Psoas muscle (tissue), 8 donors: ENCODE measurements around the gene CALHM3. TPM values are rescaled to one million over a fixed set of nuclear protein-coding genes. Genes with fewer than 3 reads are reported as not detected.
A peak's percentile ranks its signal among the peaks of the same experiment; 100 is the strongest.

Experiments
- ATAC-seq, 4 donors: fragments of 200-7000 bp; cut with Tn5 transposase; one replicate each; pipeline ENCODE4 v1.9.1; 2020; ENCODE audit warnings: moderate library complexity in 3 of 4, mild to moderate bottlenecking in 2 of 4
- DNase-seq, 2 donors: peaks; one replicate each; pipeline ENCODE4 v3.0.0-alpha.2; 2020
- H3K27ac ChIP-seq: fragments of 200-600 bp; one replicate; pipeline ENCODE4 v1.8.0; 2022
- H3K27me3 ChIP-seq, 3 donors: fragments of 200-600 bp in 1 of 3; one replicate each; pipeline versions ENCODE4 v1.6.1 to v1.8.0; 2013 to 2022; ENCODE audit warnings: low read length in 2 of 3, mild to moderate bottlenecking in 2 of 3, moderate library complexity in 1 of 3; ENCODE audit not compliant: insufficient read depth in 3 of 3
- H3K36me3 ChIP-seq, 2 donors: fragments of 200-600 bp in 1 of 2; one replicate each; pipeline versions ENCODE4 v1.6.1 to v1.8.0; 2013 to 2022; ENCODE audit warnings: low read depth in 1 of 2, mild to moderate bottlenecking in 1 of 2, moderate library complexity in 1 of 2; ENCODE audit not compliant: insufficient read depth in 1 of 2
- H3K4me1 ChIP-seq: fragments of 200-600 bp; one replicate; pipeline ENCODE4 v1.8.0; 2022
- H3K4me3 ChIP-seq: fragments of 200-600 bp; one replicate; pipeline ENCODE4 v1.8.0; 2022; ENCODE audit warnings: mild to moderate bottlenecking
- H3K9me3 ChIP-seq: fragments of 200-600 bp; one replicate; pipeline ENCODE4 v1.8.0; 2022
- WGBS, 3 donors: extraction: QIAGEN DNeasy Blood & Tissue Kit; methylation state at CpG; one replicate each; pipeline versions ENCODE4 v1.1.6 to v1.1.7; 2013; 5-methylcytosine and 5-hydroxymethylcytosine counted together
- intact Hi-C, 2 donors: fragments of 100-400 bp; cut with DNase I; formaldehyde crosslinking; loops; one replicate each; pipeline versions ENCODE4 v1.11.0 to v1.14.2; 2022
- polyA plus RNA-seq, 3 donors: library from polyadenylated mRNA; stranded (reverse); fragments of 200-250 nt; gene quantifications; one replicate each; pipeline ENCODE4 v1.2.3, GENCODE V29; 2013
- total RNA-seq, 4 donors: library from RNA; stranded (reverse); fragmentation: NEBNext Ultra II Directional in 2 of 4; extraction: Animal tissue kit (Norgen Biotek cat#: 25700) in 2 of 4; gene quantifications; one replicate each; pipeline versions ENCODE4 v1.2.1 to v1.2.4, GENCODE V29; 2021 to 2023
- TF ChIP-seq, protein P1 (sequence below): fragments of 200-600 bp; IDR thresholded peaks from one replicate; pipeline ENCODE4 v1.8.0; 2022; ENCODE audit warnings: antibody characterized with exemption
- donor health status: healthy with polysubstance abuse.
- donor health status: DM: no; HTN: no; CAD: no; lungs with moderate emphysema.
- donor health status: Bipolar disorder and iron deficiency.
- donor health status: healthy.
- donor health status: DM: yes; HTN: yes; CAD: no.
- donor health status: DM: no; HTN: no; CAD: no.
- donor health status: DM: no; HTN: no; CAD: no.
- donor health status: DM: yes; HTN: yes; CAD: no.

CALHM3 gene
- total and polyA plus RNA-seq, 7 donors = not detected

DNA sequence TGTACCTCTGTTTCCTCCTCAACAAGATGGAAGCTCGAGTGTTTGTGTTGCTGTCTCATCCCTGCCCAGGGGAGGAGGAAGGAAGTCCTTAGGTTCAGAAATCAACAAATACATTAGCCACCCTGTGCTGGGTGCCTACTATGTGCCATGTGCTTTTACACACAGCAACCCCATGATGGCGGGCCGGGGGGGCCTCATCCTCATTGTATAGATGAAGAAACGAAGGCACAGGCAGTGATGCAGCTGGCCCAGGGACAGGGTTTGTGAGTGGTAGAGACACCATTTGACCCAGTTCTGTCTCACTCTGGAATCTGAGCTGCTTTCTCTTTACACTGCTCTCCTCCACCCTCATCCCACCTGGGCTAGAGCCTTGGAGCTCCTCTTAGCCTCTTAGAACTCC, 25.0 kb downstream of the CALHM3 start:
- peaks cover 0 to 7% (median 0%) of the 10 kb centered on the region in 3 donors for H3K27me3 ChIP-seq
- H3K27ac ChIP-seq = no peak overlapping the region
- peaks cover 13% of the 10 kb centered on the region for H3K4me1 ChIP-seq
- no peaks in the 10 kb centered on the region for H3K9me3 ChIP-seq
- DNase-seq = peak in 1 of 2 donors; percentile 50
- no peak overlapping the region for H3K4me3 ChIP-seq
- intact Hi-C loops = no loop called here
- 84 to 88% (median 85%) methylated on average over 4 of the region's 4 CpGs for WGBS, 3 donors
- ATAC-seq = no peak
- TF ChIP-seq, protein P1, sequence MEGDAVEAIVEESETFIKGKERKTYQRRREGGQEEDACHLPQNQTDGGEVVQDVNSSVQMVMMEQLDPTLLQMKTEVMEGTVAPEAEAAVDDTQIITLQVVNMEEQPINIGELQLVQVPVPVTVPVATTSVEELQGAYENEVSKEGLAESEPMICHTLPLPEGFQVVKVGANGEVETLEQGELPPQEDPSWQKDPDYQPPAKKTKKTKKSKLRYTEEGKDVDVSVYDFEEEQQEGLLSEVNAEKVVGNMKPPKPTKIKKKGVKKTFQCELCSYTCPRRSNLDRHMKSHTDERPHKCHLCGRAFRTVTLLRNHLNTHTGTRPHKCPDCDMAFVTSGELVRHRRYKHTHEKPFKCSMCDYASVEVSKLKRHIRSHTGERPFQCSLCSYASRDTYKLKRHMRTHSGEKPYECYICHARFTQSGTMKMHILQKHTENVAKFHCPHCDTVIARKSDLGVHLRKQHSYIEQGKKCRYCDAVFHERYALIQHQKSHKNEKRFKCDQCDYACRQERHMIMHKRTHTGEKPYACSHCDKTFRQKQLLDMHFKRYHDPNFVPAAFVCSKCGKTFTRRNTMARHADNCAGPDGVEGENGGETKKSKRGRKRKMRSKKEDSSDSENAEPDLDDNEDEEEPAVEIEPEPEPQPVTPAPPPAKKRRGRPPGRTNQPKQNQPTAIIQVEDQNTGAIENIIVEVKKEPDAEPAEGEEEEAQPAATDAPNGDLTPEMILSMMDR = no peak
- H3K36me3 ChIP-seq = peaks cover 0 to 8% of the 10 kb centered on the region in 2 donors

DNA sequence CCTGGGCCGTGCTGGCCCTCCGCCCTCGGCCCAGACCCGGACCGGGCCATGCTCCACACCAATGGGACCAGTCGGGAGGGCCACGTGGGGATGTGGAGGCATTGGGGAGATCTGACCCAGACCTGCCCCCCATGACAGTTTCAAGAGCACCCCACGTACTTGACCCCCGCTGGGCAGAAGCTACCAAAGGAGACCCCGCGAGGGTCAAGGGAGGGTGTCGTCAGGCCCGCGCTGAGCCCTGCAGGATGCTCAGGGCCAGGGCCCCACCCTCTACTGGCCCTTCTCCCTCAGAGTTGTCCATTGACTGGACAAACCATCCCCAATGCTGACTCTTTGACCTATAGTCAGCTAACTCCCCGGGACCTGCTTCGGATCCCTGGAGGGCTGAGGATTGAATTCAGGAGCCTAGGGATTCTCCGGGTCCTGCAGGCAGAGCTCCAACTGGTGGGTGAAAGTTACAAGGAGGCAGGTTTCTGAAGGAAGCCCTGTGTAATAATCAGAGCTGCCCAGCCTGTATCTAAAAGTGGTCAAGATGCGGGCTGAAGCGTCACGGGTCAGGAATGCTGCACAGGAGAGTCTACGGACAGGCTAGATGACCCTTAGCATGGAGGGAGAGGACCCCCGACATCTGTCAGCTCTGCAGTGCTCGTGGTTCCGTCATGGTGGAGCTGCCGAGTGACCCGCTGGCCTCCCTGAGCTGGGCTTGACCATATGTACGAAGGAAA, 26.4 kb downstream of the CALHM3 start:
- peaks cover 0 to 7% (median 0%) of the 10 kb centered on the region in 3 donors for H3K27me3 ChIP-seq
- TF ChIP-seq, protein P1 = no peak
- DNase-seq = peak in 1 of 2 donors; percentile 39
- H3K27ac ChIP-seq = peak overlapping the region; percentile 76
- 30 to 36% (median 34%) methylated on average over 24 to 27 of the region's 27 CpGs for WGBS, 3 donors
- intact Hi-C loops = no loop called here
- peaks cover 0 to 21% of the 10 kb centered on the region in 2 donors for H3K36me3 ChIP-seq
- H3K9me3 ChIP-seq = no peaks in the 10 kb centered on the region
- peak in 1 of 4 donors; percentile 18 for ATAC-seq
- H3K4me1 ChIP-seq = peaks cover 13% of the 10 kb centered on the region
- peak overlapping the region; percentile 74 for H3K4me3 ChIP-seq

DNA sequence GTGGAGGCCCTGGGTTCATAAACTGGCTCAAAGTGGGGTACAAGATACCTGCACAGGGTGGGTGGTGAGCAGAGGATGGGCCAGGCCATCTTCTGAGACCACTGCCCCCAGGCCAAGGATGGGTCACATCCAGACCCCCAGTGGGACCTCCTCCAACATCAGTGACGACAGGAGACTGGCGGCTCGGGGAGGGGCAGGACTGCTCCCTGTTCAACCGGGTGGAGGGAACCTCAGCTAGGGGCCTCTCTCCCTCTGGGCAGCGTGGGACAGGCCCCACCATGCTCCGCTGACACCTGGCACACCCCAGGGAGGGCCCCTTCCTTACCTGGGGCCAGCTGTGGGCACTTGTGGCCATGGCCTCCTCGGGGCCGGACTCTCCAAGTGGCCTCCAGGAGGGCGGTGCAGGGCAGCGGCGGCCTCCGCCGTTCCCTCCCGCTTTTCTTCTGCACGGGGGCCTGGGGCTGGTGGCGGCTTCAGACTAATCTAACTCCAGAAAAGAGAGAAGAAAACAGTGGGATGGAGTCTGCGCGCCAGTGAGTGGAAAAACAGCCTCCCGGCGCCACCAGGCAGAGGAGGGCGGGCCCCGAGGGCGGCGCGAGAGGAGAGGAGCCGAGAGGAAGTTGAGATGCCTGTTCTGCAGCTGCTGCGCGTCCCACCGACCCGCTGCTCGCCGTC, 27.1 kb downstream of the CALHM3 start, which contains the start of gene CALHM2:
CALHM2 (minus strand) TSS at position 540 of the 675 bp plus-strand sequence. CDS start 2,429 bp downstream, outside the sequence.
- WGBS, 3 donors = 3 to 8% (median 4%) methylated on average over 22 to 32 of the region's 32 CpGs
- H3K4me1 ChIP-seq = peaks cover 14% of the 10 kb centered on the region

DNA sequence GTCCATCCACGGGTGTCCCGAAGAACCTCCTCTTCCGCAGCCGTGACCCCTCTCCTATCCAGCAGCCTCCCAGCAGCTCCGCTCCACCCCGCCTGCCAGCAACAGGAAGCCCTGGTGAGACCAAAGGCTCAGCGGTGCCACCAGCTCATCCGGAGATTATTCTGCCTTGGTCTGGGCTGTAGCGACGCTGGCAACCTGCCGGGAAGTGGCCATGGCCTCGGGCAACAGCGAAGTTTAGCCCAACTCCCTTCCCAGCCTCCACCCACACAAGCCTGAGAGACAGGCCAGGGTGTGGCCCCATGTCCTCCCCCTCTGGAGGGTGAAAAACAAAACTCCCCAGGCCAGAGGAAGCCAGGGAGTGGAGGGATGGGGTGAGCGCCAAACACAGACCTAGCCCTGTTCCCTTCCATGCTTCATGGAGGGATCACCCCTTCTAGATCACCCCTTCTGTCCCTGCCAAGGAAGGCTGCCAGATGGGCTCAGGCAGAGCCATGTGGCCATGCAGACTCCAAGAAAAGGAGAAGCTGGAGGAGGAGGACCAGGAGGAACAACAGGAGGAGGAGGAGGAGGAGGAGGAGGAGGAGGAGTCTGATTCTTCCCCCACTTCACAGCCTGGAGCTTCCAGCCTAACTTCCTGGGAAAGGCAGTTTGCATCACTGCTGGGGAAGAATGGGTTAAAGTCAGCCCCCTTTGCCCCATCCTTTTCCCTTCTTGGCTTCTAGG, 27.8 kb downstream of the CALHM3 start:
- Histone ChIP-seq H3K9me3 (no peaks in the 10 kb centered on the region), H3K4me1 (peaks cover 19% of the 10 kb centered on the region), H3K27ac (peak overlapping the region; percentile 76), H3K36me3 (peaks cover 7 to 35% of the 10 kb centered on the region in 2 donors), H3K27me3 (peaks cover 0 to 7% (median 0%) of the 10 kb centered on the region in 3 donors), H3K4me3 (peak overlapping the region; percentile 74)
- intact Hi-C loops = no loop called here
- DNase-seq (peak; percentile 77 to 85), ATAC-seq (peak; percentile 19 to 49 (median 42))
- 22 to 27% (median 22%) methylated on average over 14 of the region's 14 CpGs for WGBS, 3 donors
- TF ChIP-seq, protein P1 = no peak

More for the DNA sequence above, 27.1 kb downstream of the CALHM3 start, which contains the start of gene CALHM2:
- H3K36me3 ChIP-seq = peaks cover 6 to 28% of the 10 kb centered on the region in 2 donors
- intact Hi-C loops = no loop called here
- H3K4me3 ChIP-seq = peak within 1 kb of the TSS; percentile 74
- ATAC-seq (peak; percentile 38 to 66 (median 46)), DNase-seq (peak; percentile 73 to 82)
- H3K27ac ChIP-seq = peak within 1 kb of the TSS; percentile 76
- no peaks in the 10 kb centered on the region for H3K9me3 ChIP-seq
- peaks cover 0 to 7% (median 0%) of the 10 kb centered on the region in 3 donors for H3K27me3 ChIP-seq
- TF ChIP-seq, protein P1 = no peak
